ENCODE data around the gene ESYT3.

GRCh38 chr3:138476526-138476925, 42.1 kb downstream of the ESYT3 start:
- TF ChIP-seq CTCF (IDR thresholded peaks at IDR 0.05 in 4 of 5, conservative IDR thresholded peaks at IDR 0.05 in 1 of 5) (no peak), POLR2A (IDR thresholded peaks at IDR 0.05) (no peak)

Measured in gastrocnemius medialis (tissue), 4 donors.